DND-41 (cell line): ENCODE measurements around the gene IDUA.

Source experiments
- CTCF ChIP-seq: IDR thresholded peaks from 2 replicates; pipeline ENCODE4 v1.5.1; 2012; ENCODE audit warnings: borderline replicate concordance, low read length, moderate library complexity, mild to moderate bottlenecking; ENCODE audit not compliant: poor library complexity, severe bottlenecking; ENCODE audit errors: extremely low read depth
- EZH2 ChIP-seq: IDR thresholded peaks from 3 replicates; pipeline ENCODE4 v1.6.1; 2012; ENCODE audit warnings: borderline replicate concordance, low read depth, mild to moderate bottlenecking, moderate library complexity, low read length, inconsistent platforms; ENCODE audit not compliant: severe bottlenecking

GRCh38 chr4:1030031-1030430, 43.2 kb downstream of the IDUA start:
- TF ChIP-seq CTCF (no peak), EZH2 (no peak)
